ENCODE measurements around the gene ATG5. TPM values are rescaled to one million over a fixed set of nuclear protein-coding genes. Genes with fewer than 3 reads are reported as not detected.

Gene ATG5
- polyA plus RNA-seq, 1 experiment, result 53.9 TPM

DNA sequence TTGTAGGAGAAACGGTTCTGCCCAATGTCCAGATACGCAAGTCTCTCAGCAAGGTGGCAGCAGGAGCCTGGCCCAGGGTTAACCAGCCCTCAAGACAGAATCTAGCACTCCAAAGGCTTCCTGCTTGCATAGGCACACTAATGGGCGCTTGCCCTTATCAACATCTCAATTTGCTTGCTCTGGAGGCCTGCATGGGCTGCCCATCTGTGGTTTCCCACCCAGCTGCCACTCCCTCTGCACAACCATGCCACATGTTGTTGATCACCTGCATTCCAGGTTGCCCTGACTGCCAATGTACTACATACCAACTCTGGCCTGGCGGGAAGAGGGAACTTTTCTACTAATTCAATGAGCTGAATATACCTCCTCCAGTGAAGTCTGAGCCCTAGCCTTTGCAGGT lies 74.6 kb downstream of the ATG5 start:
- Histone ChIP-seq H3K9me3 (ENCODE audit: control insufficient read depth, insufficient read depth, low read length) (no peaks in the 10 kb centered on the region), H3K4me3 (ENCODE audit: low read depth, low read length) (no peak overlapping the region), H3K27me3 (ENCODE audit: control insufficient read depth, insufficient read depth, low read length) (no peaks in the 10 kb centered on the region), H3K27ac (ENCODE audit: low read depth, low read length) (no peak overlapping the region)
- ChIA-PET CTCF (no interaction called here), POLR2A (no interaction called here)
- no peak for TF ChIP-seq CTCF (IDR thresholded peaks at IDR 0.05; ENCODE audit: low read depth, low read length)
- DNase-seq (ENCODE audit: low read depth, low spot score), result no peak

GRCh38 chr6:106249658-106250057 lies 75.9 kb downstream of the ATG5 start:
- DNase-seq (ENCODE audit: low read depth, low spot score), result no peak
- H3K27ac ChIP-seq (ENCODE audit: low read depth, low read length), result no peak overlapping the region
- no peaks in the 10 kb centered on the region for H3K27me3 ChIP-seq (ENCODE audit: control insufficient read depth, insufficient read depth, low read length)
- no peak overlapping the region for H3K4me3 ChIP-seq (ENCODE audit: low read depth, low read length)
- no peaks in the 10 kb centered on the region for H3K9me3 ChIP-seq (ENCODE audit: control insufficient read depth, insufficient read depth, low read length)
- CTCF ChIA-PET, result no interaction called here
- POLR2A ChIA-PET, result no interaction called here
- TF ChIP-seq CTCF (IDR thresholded peaks at IDR 0.05; ENCODE audit: low read depth, low read length), result no peak

GRCh38 chr6:106247733-106248132 lies 77.8 kb downstream of the ATG5 start:
- H3K9me3 ChIP-seq (ENCODE audit: control insufficient read depth, insufficient read depth, low read length), result no peaks in the 10 kb centered on the region
- no peak overlapping the region for H3K4me3 ChIP-seq (ENCODE audit: low read depth, low read length)
- no peak overlapping the region for H3K27ac ChIP-seq (ENCODE audit: low read depth, low read length)
- no peak for DNase-seq (ENCODE audit: low read depth, low spot score)
- ChIA-PET POLR2A (no interaction called here), CTCF (no interaction called here)
- no peak for TF ChIP-seq CTCF (IDR thresholded peaks at IDR 0.05; ENCODE audit: low read depth, low read length)
- no peaks in the 10 kb centered on the region for H3K27me3 ChIP-seq (ENCODE audit: control insufficient read depth, insufficient read depth, low read length)

GRCh38 chr6:106247293-106247692 lies 78.3 kb downstream of the ATG5 start:
- Histone ChIP-seq H3K27ac (ENCODE audit: low read depth, low read length) (no peak overlapping the region), H3K9me3 (ENCODE audit: control insufficient read depth, insufficient read depth, low read length) (no peaks in the 10 kb centered on the region), H3K4me3 (ENCODE audit: low read depth, low read length) (no peak overlapping the region), H3K27me3 (ENCODE audit: control insufficient read depth, insufficient read depth, low read length) (no peaks in the 10 kb centered on the region)
- TF ChIP-seq CTCF (IDR thresholded peaks at IDR 0.05; ENCODE audit: low read depth, low read length), result no peak
- ChIA-PET CTCF (no interaction called here), POLR2A (no interaction called here)
- DNase-seq (ENCODE audit: low read depth, low spot score), result no peak

DNA sequence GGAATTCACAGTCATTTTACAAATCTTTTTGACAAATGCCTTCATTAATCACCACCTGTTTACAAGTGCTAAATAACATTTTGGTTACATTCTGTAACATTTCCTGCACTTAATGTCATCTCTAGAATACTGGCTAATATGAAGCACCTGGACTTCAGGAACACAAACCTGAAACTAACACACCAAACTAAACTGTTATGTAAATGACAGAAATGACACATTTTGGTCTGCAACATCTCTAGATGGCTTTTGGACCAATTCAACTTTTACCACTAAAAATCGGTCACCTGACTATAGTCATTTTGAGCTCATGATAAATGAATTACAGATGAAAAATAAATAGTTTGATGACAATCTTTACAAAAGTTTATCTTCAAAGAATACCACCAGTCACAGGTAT lies 80.6 kb downstream of the ATG5 start:
- CTCF ChIA-PET, result interaction anchor here (1.8 kb wide), 1 partner anchor 22 kb away, joined by 7 read pairs; no protein-coding TSS in a partner anchor
- no peaks in the 10 kb centered on the region for H3K27me3 ChIP-seq (ENCODE audit: control insufficient read depth, insufficient read depth, low read length)
- POLR2A ChIA-PET, result no interaction called here
- no peaks in the 10 kb centered on the region for H3K9me3 ChIP-seq (ENCODE audit: control insufficient read depth, insufficient read depth, low read length)
- no peak overlapping the region for H3K4me3 ChIP-seq (ENCODE audit: low read depth, low read length)
- H3K27ac ChIP-seq (ENCODE audit: low read depth, low read length), result no peak overlapping the region
- TF ChIP-seq CTCF (IDR thresholded peaks at IDR 0.05; ENCODE audit: low read depth, low read length), result no peak
- DNase-seq (ENCODE audit: low read depth, low spot score), result no peak
